HepG2 (cell line): Measurements from ENCODE around the gene ASB5.

Experiments used
- BCL6 ChIP-seq: IDR thresholded peaks from 2 replicates; pipeline ENCODE4 v1.6.1; 2016; ENCODE audit warnings: missing genetic modification reagents, missing compliant biosample characterization
- CTCF ChIP-seq: sonication (generic); formaldehyde crosslinking; IDR thresholded peaks from 2 replicates; pipeline ENCODE4 v1.5.0; 2020; ENCODE audit warnings: mild to moderate bottlenecking, missing genetic modification reagents, moderate library complexity
- HOXA7 ChIP-seq: sonication (generic); formaldehyde crosslinking; IDR thresholded peaks from 2 replicates; pipeline ENCODE4 v1.8.1; 2022; ENCODE audit warnings: mild to moderate bottlenecking, missing genetic modification reagents, moderate library complexity
- IKZF1 ChIP-seq: fragments of 450-650 bp; IDR thresholded peaks from 2 replicates; pipeline ENCODE4 v1.7.1; 2016
- KLF6 ChIP-seq: IDR thresholded peaks from 2 replicates; pipeline ENCODE4 v1.8.0; 2016; ENCODE audit warnings: missing biosample characterization, missing genetic modification reagents
- NR2C2 ChIP-seq: sonication (generic); formaldehyde crosslinking; IDR thresholded peaks from 2 replicates; pipeline ENCODE4 v1.4.0; 2020; ENCODE audit warnings: missing genetic modification reagents, mild to moderate bottlenecking, moderate library complexity, borderline replicate concordance
- POLR2A ChIP-seq, 2 experiments: IDR thresholded peaks; 2 replicates each; pipeline ENCODE4 v1.6.1; 2011; ENCODE audit warnings: low read depth in 2 of 2, low read length in 2 of 2, mild to moderate bottlenecking in 1 of 2, moderate library complexity in 1 of 2; ENCODE audit not compliant: insufficient read depth in 1 of 2
- POLR2AphosphoS2 ChIP-seq: IDR thresholded peaks from 2 replicates; pipeline ENCODE4 v1.6.1; 2011; ENCODE audit warnings: low read depth, low read length, improper control_type of control experiment
- POLR2G ChIP-seq: fragments of 200-400 bp; formaldehyde crosslinking; IDR thresholded peaks from 2 replicates; pipeline ENCODE4 v1.6.1; 2018; ENCODE audit warnings: mild to moderate bottlenecking, low read depth, low read length, moderate library complexity
- RFX5 ChIP-seq: IDR thresholded peaks from 2 replicates; pipeline ENCODE4 v1.6.1; 2011; ENCODE audit warnings: low read depth, low read length, improper control_type of control experiment
- SMAD9 ChIP-seq: sonication (generic); formaldehyde crosslinking; IDR thresholded peaks from 2 replicates; pipeline ENCODE4 v1.5.1; 2020; ENCODE audit warnings: mild to moderate bottlenecking, missing genetic modification reagents
- ZFP37 ChIP-seq: sonication (generic); formaldehyde crosslinking; IDR thresholded peaks from 2 replicates; pipeline ENCODE4 v1.4.0; 2020; ENCODE audit warnings: missing genetic modification reagents, borderline replicate concordance
- ZHX1 ChIP-seq: sonication (generic); formaldehyde crosslinking; IDR thresholded peaks from 2 replicates; pipeline ENCODE4 v1.8.1; 2022; ENCODE audit warnings: low read depth, mild to moderate bottlenecking, missing genetic modification reagents

- TF ChIP-seq NR2C2 (CRISPR knock-in tag): no peak
- no peak for TF ChIP-seq SMAD9 (CRISPR knock-in tag)
- TF ChIP-seq BCL6 (CRISPR knock-in tag): no peak
- TF ChIP-seq CTCF (CRISPR knock-in tag): no peak
- TF ChIP-seq POLR2AphosphoS2: no peak
- no peak for TF ChIP-seq HOXA7
- TF ChIP-seq RFX5: no peak
- no peak for TF ChIP-seq ZFP37
- TF ChIP-seq IKZF1: no peak
- no peak for TF ChIP-seq POLR2A (IDR thresholded peaks at IDR 0.05; ENCODE audit: insufficient read depth in 1 of 2, low read depth in 2 of 2, low read length in 2 of 2)
- TF ChIP-seq KLF6 (CRISPR knock-in tag): no peak
- no peak for TF ChIP-seq ZHX1 (CRISPR knock-in tag)
- no peak for TF ChIP-seq POLR2G
These were observed 26.2 kb downstream of the ASB5 start for GRCh38 chr4:176242764-176243347.
